Duodenal mucosa (tissue), 2 donors: ENCODE measurements around the gene ZC3H18.

Source experiments
- H3K27ac ChIP-seq: one replicate; pipeline ENCODE4 v1.7.0; 2013; ENCODE audit warnings: low read depth, low read length
- H3K27me3 ChIP-seq, 2 donors: one replicate each; pipeline ENCODE4 v1.7.0; 2013; ENCODE audit warnings: low read length in 2 of 2, control low read depth in 1 of 2; ENCODE audit not compliant: insufficient read depth in 2 of 2, control insufficient read depth in 1 of 2
- H3K36me3 ChIP-seq, 2 donors: one replicate each; pipeline ENCODE4 v1.7.0; 2013; ENCODE audit warnings: low read length in 2 of 2, control low read depth in 1 of 2; ENCODE audit not compliant: insufficient read depth in 2 of 2, control insufficient read depth in 1 of 2
- H3K4me1 ChIP-seq, 2 donors: one replicate each; pipeline ENCODE4 v1.7.0; 2013; ENCODE audit warnings: low read length in 2 of 2, control low read depth in 1 of 2; ENCODE audit not compliant: insufficient read depth in 2 of 2, control insufficient read depth in 1 of 2
- H3K4me3 ChIP-seq, 2 donors: one replicate each; pipeline ENCODE4 v1.7.0; 2013; ENCODE audit warnings: low read length in 2 of 2, low read depth in 1 of 2
- H3K9ac ChIP-seq, 2 donors: one replicate each; pipeline ENCODE4 v1.7.0; 2013; ENCODE audit warnings: low read length in 2 of 2, low read depth in 1 of 2
- H3K9me3 ChIP-seq, 2 donors: one replicate each; pipeline ENCODE4 v1.7.0; 2013; ENCODE audit warnings: low read length in 2 of 2, control low read depth in 1 of 2; ENCODE audit not compliant: control insufficient read depth in 1 of 2

The ZC3H18 gene

GRCh38 chr16:88676502-88677242, 106.5 kb downstream of the ZC3H18 start:
- no peak overlapping the region for H3K9ac ChIP-seq
- no peaks in the 10 kb centered on the region for H3K27me3 ChIP-seq
- no peak overlapping the region for H3K27ac ChIP-seq
- peaks cover 0 to 3% of the 10 kb centered on the region in 2 donors for H3K36me3 ChIP-seq
- H3K9me3 ChIP-seq, result no peaks in the 10 kb centered on the region
- peaks cover 0 to 12% of the 10 kb centered on the region in 2 donors for H3K4me1 ChIP-seq
- no peak overlapping the region for H3K4me3 ChIP-seq

- Histone ChIP-seq H3K27me3 (no peaks in the 10 kb centered on the region), H3K9me3 (no peaks in the 10 kb centered on the region), H3K4me1 (peaks cover 7 to 20% of the 10 kb centered on the region in 2 donors), H3K4me3 (no peak overlapping the region), H3K9ac (no peak overlapping the region), H3K27ac (no peak overlapping the region), H3K36me3 (peaks cover 0 to 3% of the 10 kb centered on the region in 2 donors)
Measured at GRCh38 chr16:88677721-88678120, 107.5 kb downstream of the ZC3H18 start.

- Histone ChIP-seq H3K9me3 (no peaks in the 10 kb centered on the region), H3K27ac (no peak overlapping the region), H3K4me1 (peaks cover 7 to 20% of the 10 kb centered on the region in 2 donors), H3K9ac (no peak overlapping the region), H3K27me3 (no peaks in the 10 kb centered on the region), H3K4me3 (no peak overlapping the region), H3K36me3 (peaks cover 0 to 3% of the 10 kb centered on the region in 2 donors)
Measured at GRCh38 chr16:88678224-88678979, 108.2 kb downstream of the ZC3H18 start.

- peaks cover 14 to 32% of the 10 kb centered on the region in 2 donors for H3K4me1 ChIP-seq
- H3K9me3 ChIP-seq, result no peaks in the 10 kb centered on the region
- H3K9ac ChIP-seq, result no peak overlapping the region
- peaks cover 0 to 3% of the 10 kb centered on the region in 2 donors for H3K36me3 ChIP-seq
- no peak overlapping the region for H3K4me3 ChIP-seq
- peaks cover 4% of the 10 kb centered on the region in 2 donors for H3K27me3 ChIP-seq
- H3K27ac ChIP-seq, result no peak overlapping the region
Measured at GRCh38 chr16:88680554-88681083, 110.4 kb downstream of the ZC3H18 start.

- Histone ChIP-seq H3K27me3 (peaks cover 4 to 5% of the 10 kb centered on the region in 2 donors), H3K36me3 (peaks cover 0 to 3% of the 10 kb centered on the region in 2 donors), H3K4me3 (peak overlapping the region; percentile 35 to 36), H3K9me3 (no peaks in the 10 kb centered on the region), H3K27ac (no peak overlapping the region), H3K9ac (peak overlapping the region in 1 of 2 donors; percentile 25), H3K4me1 (peaks cover 16 to 38% of the 10 kb centered on the region in 2 donors)
Measured at GRCh38 chr16:88681084-88681680, 111.0 kb downstream of the ZC3H18 start.
